SK-N-SH (cell line): ENCODE measurements around the gene SYCP1. TPM values are rescaled to one million over a fixed set of nuclear protein-coding genes. Genes with fewer than 3 reads are reported as not detected.
A peak's percentile ranks its signal among the peaks of the same experiment; 100 is the strongest.

ENCODE experiments used
- CTCF ChIA-PET: fragments of 300-600, 350-600 bp; formaldehyde crosslinking; extraction: SDS; loops from one replicate; lab custom pipeline; 2021; lab: Yijun Ruan, JAX
- POLR2A ChIA-PET: fragments of 350-600 bp; sonication (Branson Sonifier 250); formaldehyde crosslinking; extraction: SDS; loops from one replicate; lab custom pipeline; 2020; ENCODE audit warnings: antibody characterized with exemption, inconsistent platforms; lab: Yijun Ruan, JAX
- DNase-seq: peaks from one replicate; pipeline ENCODE4 v3.0.0; 2012
- H2AFZ ChIP-seq: fragments of 200-600 bp; sonication (generic); 2 replicates; pipeline ENCODE4 v1.8.1; 2016; ENCODE audit warnings: antibody characterized with exemption, mild to moderate bottlenecking, low read depth
- H3F3A ChIP-seq: fragments of 200-600 bp; sonication (generic); replicated peaks from 2 replicates; pipeline ENCODE3; 2016; ENCODE audit warnings: antibody characterized with exemption, mild to moderate bottlenecking; ENCODE audit not compliant: insufficient read depth
- H3K27ac ChIP-seq, 2 experiments: fragments of 200-500 bp in 1 of 2; fragments of 200-600 bp in 1 of 2; sonication (Bioruptor generic) in 1 of 2; sonication (generic), shearing (Covaris generic) in 1 of 2; 2 replicates each; pipeline versions ENCODE4 v1.5.1 to v1.6.1; 2014 to 2016; ENCODE audit warnings: low read depth in 2 of 2, inconsistent platforms in 1 of 2, low read length in 1 of 2, mild to moderate bottlenecking in 1 of 2, mixed read lengths in 1 of 2
- H3K27me3 ChIP-seq: fragments of 200-600 bp; sonication (generic), shearing (Covaris generic); 2 replicates; pipeline ENCODE4 v1.6.1; 2016; ENCODE audit warnings: mixed run types; ENCODE audit not compliant: insufficient read depth
- H3K36me3 ChIP-seq, 2 experiments: fragments of 200-500 bp in 1 of 2; fragments of 200-600 bp in 1 of 2; sonication (Bioruptor generic) in 1 of 2; sonication (generic) in 1 of 2; replicated peaks in 1 of 2; 2 replicates each; pipeline versions ENCODE3 to v1.5.1; 2014 to 2016; ENCODE audit warnings: low read length in 1 of 2, mild to moderate bottlenecking in 1 of 2; ENCODE audit not compliant: insufficient read depth in 2 of 2, control insufficient read depth in 1 of 2
- H3K4me1 ChIP-seq, 2 experiments: fragments of 200-500 bp in 1 of 2; fragments of 200-600 bp in 1 of 2; sonication (Bioruptor generic) in 1 of 2; sonication (generic), shearing (Covaris generic) in 1 of 2; 2 replicates each; pipeline versions ENCODE4 v1.5.1 to v1.6.1; 2014 to 2016; ENCODE audit warnings: low read depth in 1 of 2, low read length in 1 of 2, mixed run types in 1 of 2; ENCODE audit not compliant: insufficient read depth in 2 of 2, control insufficient read depth in 1 of 2
- H3K4me2 ChIP-seq: fragments of 200-600 bp; sonication (generic), shearing (Covaris generic); 2 replicates; pipeline ENCODE4 v1.6.1; 2017; ENCODE audit warnings: mixed run types
- H3K4me3 ChIP-seq, 2 experiments: fragments of 200-500 bp in 1 of 2; fragments of 200-600 bp in 1 of 2; sonication (Bioruptor generic) in 1 of 2; sonication (generic), shearing (Covaris generic) in 1 of 2; 2 replicates each; pipeline versions ENCODE4 v1.5.1 to v1.8.1; 2014 to 2016; ENCODE audit warnings: low read depth in 2 of 2, inconsistent platforms in 1 of 2, low read length in 1 of 2, mild to moderate bottlenecking in 1 of 2, mixed read lengths in 1 of 2, moderate library complexity in 1 of 2
- H3K79me2 ChIP-seq: fragments of 200-600 bp; sonication (generic); 2 replicates; pipeline ENCODE4 v1.8.1; 2017; ENCODE audit warnings: mild to moderate bottlenecking; ENCODE audit not compliant: insufficient read depth
- H3K9ac ChIP-seq: fragments of 200-600 bp; sonication (generic); 2 replicates; pipeline ENCODE4 v1.6.1; 2017; ENCODE audit warnings: mixed run types
- H3K9me2 ChIP-seq: fragments of 200-600 bp; sonication (generic); 2 replicates; pipeline ENCODE4 v1.6.1; 2017; ENCODE audit warnings: mixed run types
- H3K9me3 ChIP-seq: fragments of 200-600 bp; sonication (generic); 2 replicates; pipeline ENCODE4 v1.6.1; 2017; ENCODE audit warnings: mixed run types, mild to moderate bottlenecking, moderate library complexity
- H4K20me1 ChIP-seq: fragments of 200-600 bp; sonication (generic); 2 replicates; pipeline ENCODE4 v1.6.1; 2017; ENCODE audit warnings: mild to moderate bottlenecking, mixed run types; ENCODE audit not compliant: insufficient read depth
- CHD2 ChIP-seq: fragments of 150-350 bp; IDR thresholded peaks from 2 replicates; pipeline ENCODE4 v1.6.1; 2018; ENCODE audit warnings: low read length; ENCODE audit not compliant: partially characterized antibody
- ELF1 ChIP-seq: IDR thresholded peaks from 2 replicates; pipeline ENCODE4 v1.4.0; 2012
- EP300 ChIP-seq, 2 experiments: IDR thresholded peaks; 2 replicates each; pipeline versions ENCODE4 v1.4.0 to v1.6.1; 2012; ENCODE audit warnings: borderline replicate concordance in 1 of 2, low read depth in 1 of 2, low read length in 1 of 2
- EZH2phosphoT487 ChIP-seq: fragments of 200-600 bp; sonication (generic); IDR thresholded peaks from 2 replicates; pipeline ENCODE4 v1.6.1; 2017; ENCODE audit warnings: low read depth, mixed run types, mild to moderate bottlenecking, antibody characterized with exemption, moderate library complexity, borderline replicate concordance
- FOSL2 ChIP-seq: IDR thresholded peaks from 2 replicates; pipeline ENCODE4 v1.4.0; 2012; ENCODE audit warnings: low read depth, mild to moderate bottlenecking, moderate library complexity, borderline replicate concordance
- GABPA ChIP-seq: IDR thresholded peaks from 2 replicates; pipeline ENCODE4 v1.4.0; 2012; ENCODE audit warnings: low read depth, mild to moderate bottlenecking
- GATA2 ChIP-seq: sonication (generic); formaldehyde crosslinking; IDR thresholded peaks from 2 replicates; pipeline ENCODE4 v1.5.0; 2020; ENCODE audit warnings: mild to moderate bottlenecking, missing genetic modification reagents
- NRF1 ChIP-seq: IDR thresholded peaks from 2 replicates; pipeline ENCODE4 v1.6.1; 2012; ENCODE audit warnings: low read depth, mild to moderate bottlenecking, low read length
- RAD21 ChIP-seq: IDR thresholded peaks from 2 replicates; pipeline ENCODE4 v1.6.1; 2012; ENCODE audit warnings: mild to moderate bottlenecking, low read length
- RCOR1 ChIP-seq: fragments of 150-350 bp; IDR thresholded peaks from 2 replicates; pipeline ENCODE4 v1.6.1; 2017; ENCODE audit warnings: antibody characterized with exemption, low read length
- SMC3 ChIP-seq: IDR thresholded peaks from 2 replicates; pipeline ENCODE4 v1.6.1; 2012; ENCODE audit warnings: low read depth, low read length, improper control_type of control experiment
- TEAD4 ChIP-seq: IDR thresholded peaks from 2 replicates; pipeline ENCODE4 v1.4.0; 2012; ENCODE audit warnings: mild to moderate bottlenecking, borderline replicate concordance; ENCODE audit not compliant: insufficient read depth
- WGBS: methylation state at CpG from one replicate; pipeline ENCODE4 v1.1.6; 2017; ENCODE audit warnings: low lambda C conversion rate; 5-methylcytosine and 5-hydroxymethylcytosine counted together
- polyA plus RNA-seq, 3 experiments: library from polyadenylated mRNA; depleted of rRNA; stranded (reverse); fragments of >200 nt; gene quantifications; 2 replicates each; pipeline ENCODE4 v1.2.3, GENCODE V29; 2012
- TF ChIP-seq, protein P1 (sequence below): IDR thresholded peaks from 2 replicates; pipeline ENCODE4 v1.6.1; 2012; ENCODE audit warnings: mild to moderate bottlenecking, low read depth, low read length, moderate library complexity
- TF ChIP-seq, protein P2 (sequence below): IDR thresholded peaks from 2 replicates; pipeline ENCODE4 v1.4.0; 2012; ENCODE audit warnings: low read depth, borderline replicate concordance
- TF ChIP-seq, protein P3 (sequence below): IDR thresholded peaks from 2 replicates; pipeline ENCODE4; 2012
- TF ChIP-seq, protein P4 (sequence below): IDR thresholded peaks from 2 replicates; pipeline ENCODE4 v1.4.0; 2012; ENCODE audit warnings: low read depth, borderline replicate concordance
- TF ChIP-seq, protein P5 (sequence below): fragments of 200-600 bp; sonication (generic); IDR thresholded peaks from 2 replicates; pipeline ENCODE4 v1.6.1; 2017; ENCODE audit warnings: antibody characterized with exemption, mild to moderate bottlenecking, moderate library complexity

The SYCP1 gene
- polyA plus RNA-seq, 1 of the 3 experiments (the other 2 are of a cell fraction) = not detected

DNA sequence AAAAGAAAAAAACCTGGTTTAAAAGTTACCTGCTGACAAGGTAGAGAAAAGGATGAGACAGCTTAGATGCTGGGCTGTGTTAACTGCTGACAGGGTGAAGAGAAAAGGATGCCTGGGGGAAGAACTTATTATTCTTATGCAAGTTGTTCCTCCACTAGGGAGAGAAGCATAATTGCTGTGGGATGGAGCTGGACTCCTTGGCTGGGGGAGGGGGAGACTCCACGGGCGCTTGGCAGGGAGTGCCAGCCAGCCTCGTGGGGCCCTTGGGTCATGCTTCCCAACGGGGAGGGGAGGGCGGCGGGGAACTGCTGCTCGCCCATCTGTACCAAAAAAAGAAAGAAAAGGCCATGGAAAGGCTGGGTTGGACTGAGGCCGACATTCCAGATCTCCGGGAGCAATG is 47.2 kb downstream of the SYCP1 start (continued):
- TF ChIP-seq, protein P1, sequence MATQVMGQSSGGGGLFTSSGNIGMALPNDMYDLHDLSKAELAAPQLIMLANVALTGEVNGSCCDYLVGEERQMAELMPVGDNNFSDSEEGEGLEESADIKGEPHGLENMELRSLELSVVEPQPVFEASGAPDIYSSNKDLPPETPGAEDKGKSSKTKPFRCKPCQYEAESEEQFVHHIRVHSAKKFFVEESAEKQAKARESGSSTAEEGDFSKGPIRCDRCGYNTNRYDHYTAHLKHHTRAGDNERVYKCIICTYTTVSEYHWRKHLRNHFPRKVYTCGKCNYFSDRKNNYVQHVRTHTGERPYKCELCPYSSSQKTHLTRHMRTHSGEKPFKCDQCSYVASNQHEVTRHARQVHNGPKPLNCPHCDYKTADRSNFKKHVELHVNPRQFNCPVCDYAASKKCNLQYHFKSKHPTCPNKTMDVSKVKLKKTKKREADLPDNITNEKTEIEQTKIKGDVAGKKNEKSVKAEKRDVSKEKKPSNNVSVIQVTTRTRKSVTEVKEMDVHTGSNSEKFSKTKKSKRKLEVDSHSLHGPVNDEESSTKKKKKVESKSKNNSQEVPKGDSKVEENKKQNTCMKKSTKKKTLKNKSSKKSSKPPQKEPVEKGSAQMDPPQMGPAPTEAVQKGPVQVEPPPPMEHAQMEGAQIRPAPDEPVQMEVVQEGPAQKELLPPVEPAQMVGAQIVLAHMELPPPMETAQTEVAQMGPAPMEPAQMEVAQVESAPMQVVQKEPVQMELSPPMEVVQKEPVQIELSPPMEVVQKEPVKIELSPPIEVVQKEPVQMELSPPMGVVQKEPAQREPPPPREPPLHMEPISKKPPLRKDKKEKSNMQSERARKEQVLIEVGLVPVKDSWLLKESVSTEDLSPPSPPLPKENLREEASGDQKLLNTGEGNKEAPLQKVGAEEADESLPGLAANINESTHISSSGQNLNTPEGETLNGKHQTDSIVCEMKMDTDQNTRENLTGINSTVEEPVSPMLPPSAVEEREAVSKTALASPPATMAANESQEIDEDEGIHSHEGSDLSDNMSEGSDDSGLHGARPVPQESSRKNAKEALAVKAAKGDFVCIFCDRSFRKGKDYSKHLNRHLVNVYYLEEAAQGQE = no peak

DNA sequence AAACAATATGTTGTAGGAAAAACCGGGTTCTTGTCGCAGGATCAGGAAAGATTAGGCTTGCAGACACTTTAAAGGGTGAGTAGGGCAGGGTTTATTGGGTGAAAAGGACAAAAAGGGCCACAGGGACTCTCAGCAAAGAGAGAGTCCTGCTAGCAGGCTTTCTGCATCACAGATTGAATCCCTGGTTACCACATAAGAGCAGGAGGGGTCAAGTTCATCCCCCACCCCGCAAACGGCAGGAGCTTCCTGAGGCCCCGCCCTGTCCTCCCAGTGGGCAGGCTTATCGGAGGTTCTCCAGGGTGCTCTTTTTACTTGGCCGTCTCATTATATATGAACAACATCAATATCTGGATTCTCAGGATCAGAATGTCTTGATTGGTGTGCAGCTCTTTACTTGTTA is 47.7 kb downstream of the SYCP1 start:
- Histone ChIP-seq H3K79me2 (no peaks in the 10 kb centered on the region), H3F3A (no peaks in the 10 kb centered on the region), H3K27me3 (peaks cover 7% of the 10 kb centered on the region; the same call in 1 of the 2 replicates), H3K4me2 (0 out of 2 replicates have a peak overlapping the region, but pooled peaks have one; percentile 27), H3K4me3 (peak overlapping the region in 1 of 2 experiments; percentile 32; a peak in 1 of 4 replicates), H3K4me1 (no peaks in the 10 kb centered on the region), H3K9ac (no peak overlapping the region), H3K9me2 (no peaks in the 10 kb centered on the region), H3K9me3 (no peaks in the 10 kb centered on the region), H3K27ac (no peak overlapping the region), H2AFZ (peak overlapping the region; percentile 59; the same call in 1 of the 2 replicates), H4K20me1 (no peaks in the 10 kb centered on the region), H3K36me3 (no peaks in the 10 kb centered on the region)
- POLR2A ChIA-PET = no interaction called here
- no peak for TF ChIP-seq NRF1
- TF ChIP-seq, protein P2, sequence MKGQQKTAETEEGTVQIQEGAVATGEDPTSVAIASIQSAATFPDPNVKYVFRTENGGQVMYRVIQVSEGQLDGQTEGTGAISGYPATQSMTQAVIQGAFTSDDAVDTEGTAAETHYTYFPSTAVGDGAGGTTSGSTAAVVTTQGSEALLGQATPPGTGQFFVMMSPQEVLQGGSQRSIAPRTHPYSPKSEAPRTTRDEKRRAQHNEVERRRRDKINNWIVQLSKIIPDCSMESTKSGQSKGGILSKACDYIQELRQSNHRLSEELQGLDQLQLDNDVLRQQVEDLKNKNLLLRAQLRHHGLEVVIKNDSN = no peak
- TF ChIP-seq EZH2phosphoT487 = no peak
- no peak for TF ChIP-seq TEAD4
- no peak for TF ChIP-seq ELF1
- TF ChIP-seq FOSL2 = no peak
- no peak for TF ChIP-seq GABPA
- TF ChIP-seq, protein P3, sequence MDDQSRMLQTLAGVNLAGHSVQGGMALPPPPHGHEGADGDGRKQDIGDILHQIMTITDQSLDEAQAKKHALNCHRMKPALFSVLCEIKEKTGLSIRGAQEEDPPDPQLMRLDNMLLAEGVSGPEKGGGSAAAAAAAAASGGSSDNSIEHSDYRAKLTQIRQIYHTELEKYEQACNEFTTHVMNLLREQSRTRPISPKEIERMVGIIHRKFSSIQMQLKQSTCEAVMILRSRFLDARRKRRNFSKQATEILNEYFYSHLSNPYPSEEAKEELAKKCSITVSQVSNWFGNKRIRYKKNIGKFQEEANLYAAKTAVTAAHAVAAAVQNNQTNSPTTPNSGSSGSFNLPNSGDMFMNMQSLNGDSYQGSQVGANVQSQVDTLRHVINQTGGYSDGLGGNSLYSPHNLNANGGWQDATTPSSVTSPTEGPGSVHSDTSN = no peak
- TF ChIP-seq, protein P4, sequence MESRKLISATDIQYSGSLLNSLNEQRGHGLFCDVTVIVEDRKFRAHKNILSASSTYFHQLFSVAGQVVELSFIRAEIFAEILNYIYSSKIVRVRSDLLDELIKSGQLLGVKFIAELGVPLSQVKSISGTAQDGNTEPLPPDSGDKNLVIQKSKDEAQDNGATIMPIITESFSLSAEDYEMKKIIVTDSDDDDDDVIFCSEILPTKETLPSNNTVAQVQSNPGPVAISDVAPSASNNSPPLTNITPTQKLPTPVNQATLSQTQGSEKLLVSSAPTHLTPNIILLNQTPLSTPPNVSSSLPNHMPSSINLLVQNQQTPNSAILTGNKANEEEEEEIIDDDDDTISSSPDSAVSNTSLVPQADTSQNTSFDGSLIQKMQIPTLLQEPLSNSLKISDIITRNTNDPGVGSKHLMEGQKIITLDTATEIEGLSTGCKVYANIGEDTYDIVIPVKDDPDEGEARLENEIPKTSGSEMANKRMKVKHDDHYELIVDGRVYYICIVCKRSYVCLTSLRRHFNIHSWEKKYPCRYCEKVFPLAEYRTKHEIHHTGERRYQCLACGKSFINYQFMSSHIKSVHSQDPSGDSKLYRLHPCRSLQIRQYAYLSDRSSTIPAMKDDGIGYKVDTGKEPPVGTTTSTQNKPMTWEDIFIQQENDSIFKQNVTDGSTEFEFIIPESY = no peak
- no peak for TF ChIP-seq SMC3
- no peak for TF ChIP-seq RCOR1
- TF ChIP-seq GATA2 (CRISPR knock-in tag) = no peak
- TF ChIP-seq EP300 (IDR thresholded peaks at IDR 0.05; ENCODE audit: borderline replicate concordance in 1 of 2, low read depth in 1 of 2, low read length in 1 of 2) = no peak
- TF ChIP-seq CHD2 = no peak
- TF ChIP-seq RAD21 = no peak
- TF ChIP-seq, protein P5, sequence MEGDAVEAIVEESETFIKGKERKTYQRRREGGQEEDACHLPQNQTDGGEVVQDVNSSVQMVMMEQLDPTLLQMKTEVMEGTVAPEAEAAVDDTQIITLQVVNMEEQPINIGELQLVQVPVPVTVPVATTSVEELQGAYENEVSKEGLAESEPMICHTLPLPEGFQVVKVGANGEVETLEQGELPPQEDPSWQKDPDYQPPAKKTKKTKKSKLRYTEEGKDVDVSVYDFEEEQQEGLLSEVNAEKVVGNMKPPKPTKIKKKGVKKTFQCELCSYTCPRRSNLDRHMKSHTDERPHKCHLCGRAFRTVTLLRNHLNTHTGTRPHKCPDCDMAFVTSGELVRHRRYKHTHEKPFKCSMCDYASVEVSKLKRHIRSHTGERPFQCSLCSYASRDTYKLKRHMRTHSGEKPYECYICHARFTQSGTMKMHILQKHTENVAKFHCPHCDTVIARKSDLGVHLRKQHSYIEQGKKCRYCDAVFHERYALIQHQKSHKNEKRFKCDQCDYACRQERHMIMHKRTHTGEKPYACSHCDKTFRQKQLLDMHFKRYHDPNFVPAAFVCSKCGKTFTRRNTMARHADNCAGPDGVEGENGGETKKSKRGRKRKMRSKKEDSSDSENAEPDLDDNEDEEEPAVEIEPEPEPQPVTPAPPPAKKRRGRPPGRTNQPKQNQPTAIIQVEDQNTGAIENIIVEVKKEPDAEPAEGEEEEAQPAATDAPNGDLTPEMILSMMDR = no peak
- CTCF ChIA-PET = no interaction called here
- WGBS = 33% methylated on average over 7 of the region's 7 CpGs
- peak; percentile 8 for DNase-seq
